ENCODE data around the gene NR1D1.

The NR1D1 gene

DNA sequence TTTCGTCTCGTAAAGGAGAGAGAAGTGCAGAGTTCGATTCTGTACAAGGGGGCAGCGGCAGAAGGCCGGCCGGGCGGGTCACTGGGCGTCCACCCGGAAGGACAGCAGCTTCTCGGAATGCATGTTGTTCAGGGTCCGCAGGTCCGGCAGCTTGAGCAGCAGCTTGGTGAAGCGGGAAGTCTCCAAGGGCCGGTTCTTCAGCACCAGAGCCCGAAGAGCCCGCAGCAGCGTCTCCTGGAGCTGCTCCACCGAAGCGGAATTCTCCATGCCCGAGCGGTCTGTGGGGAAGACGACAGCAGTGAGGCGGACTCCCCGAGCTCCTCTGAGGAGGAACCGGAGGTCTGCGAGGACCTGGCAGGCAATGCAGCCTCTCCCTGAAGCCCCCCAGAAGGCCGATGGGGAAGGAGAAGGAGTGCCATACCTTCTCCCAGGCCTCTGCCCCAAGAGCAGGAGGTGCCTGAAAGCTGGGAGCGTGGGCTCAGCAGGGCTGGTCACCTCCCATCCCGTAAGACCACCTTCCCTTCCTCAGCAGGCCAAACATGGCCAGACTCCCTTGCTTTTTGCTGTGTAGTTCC is 7.3 kb downstream of the NR1D1 start:
- H4K20me1 ChIP-seq (ENCODE audit: control insufficient read depth, insufficient read depth, low read depth, low read length): no peaks in the 10 kb centered on the region
- H3F3A ChIP-seq (ENCODE audit: control insufficient read depth, insufficient read depth): no peaks in the 10 kb centered on the region
- H3K27me3 ChIP-seq (ENCODE audit: control insufficient read depth, low read length): no peaks in the 10 kb centered on the region
- H3K36me3 ChIP-seq (ENCODE audit: control insufficient read depth, low read length): peaks cover 23% of the 10 kb centered on the region
- no peaks in the 10 kb centered on the region for H3K9me3 ChIP-seq (ENCODE audit: control insufficient read depth, insufficient read depth, low read length)
- H3K4me3 ChIP-seq (ENCODE audit: low read length): no peak overlapping the region
- H3K9me2 ChIP-seq (replicated peaks; ENCODE audit: control insufficient read depth, low read length): no peaks in the 10 kb centered on the region
- H3K79me2 ChIP-seq (ENCODE audit: control insufficient read depth, low read length): no peaks in the 10 kb centered on the region
- H3K27ac ChIP-seq (ENCODE audit: low read depth, low read length): no peak overlapping the region
- H3K4me1 ChIP-seq (ENCODE audit: control insufficient read depth, low read length): peaks cover 29% of the 10 kb centered on the region
- TF ChIP-seq, protein P1, sequence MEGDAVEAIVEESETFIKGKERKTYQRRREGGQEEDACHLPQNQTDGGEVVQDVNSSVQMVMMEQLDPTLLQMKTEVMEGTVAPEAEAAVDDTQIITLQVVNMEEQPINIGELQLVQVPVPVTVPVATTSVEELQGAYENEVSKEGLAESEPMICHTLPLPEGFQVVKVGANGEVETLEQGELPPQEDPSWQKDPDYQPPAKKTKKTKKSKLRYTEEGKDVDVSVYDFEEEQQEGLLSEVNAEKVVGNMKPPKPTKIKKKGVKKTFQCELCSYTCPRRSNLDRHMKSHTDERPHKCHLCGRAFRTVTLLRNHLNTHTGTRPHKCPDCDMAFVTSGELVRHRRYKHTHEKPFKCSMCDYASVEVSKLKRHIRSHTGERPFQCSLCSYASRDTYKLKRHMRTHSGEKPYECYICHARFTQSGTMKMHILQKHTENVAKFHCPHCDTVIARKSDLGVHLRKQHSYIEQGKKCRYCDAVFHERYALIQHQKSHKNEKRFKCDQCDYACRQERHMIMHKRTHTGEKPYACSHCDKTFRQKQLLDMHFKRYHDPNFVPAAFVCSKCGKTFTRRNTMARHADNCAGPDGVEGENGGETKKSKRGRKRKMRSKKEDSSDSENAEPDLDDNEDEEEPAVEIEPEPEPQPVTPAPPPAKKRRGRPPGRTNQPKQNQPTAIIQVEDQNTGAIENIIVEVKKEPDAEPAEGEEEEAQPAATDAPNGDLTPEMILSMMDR (IDR thresholded peaks at IDR 0.05; ENCODE audit: low read depth, low read length, poor library complexity, severe bottlenecking): no peak
- no peak for TF ChIP-seq EZH2phosphoT487 (IDR thresholded peaks at IDR 0.05; ENCODE audit: borderline replicate concordance, low read length)
- H3K4me2 ChIP-seq (ENCODE audit: low read length): no peak overlapping the region

DNA sequence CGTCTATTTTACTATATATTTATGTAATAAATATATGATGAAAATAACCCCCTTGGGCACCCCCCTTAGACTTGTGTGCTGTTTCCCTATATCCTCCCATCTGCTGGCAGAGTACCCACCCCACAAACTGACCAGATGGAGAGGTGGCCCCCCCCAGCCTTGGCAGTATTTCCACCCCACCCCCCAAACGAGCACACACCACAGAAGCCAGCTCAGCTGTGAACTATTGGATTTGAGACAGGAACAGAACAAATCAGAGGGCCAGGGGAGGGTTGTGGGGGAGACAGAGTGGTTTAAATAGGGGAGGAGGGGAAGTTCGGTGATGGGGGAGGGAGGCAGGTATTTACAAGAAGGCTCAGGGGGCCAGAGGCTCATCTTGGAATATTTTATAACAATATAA is 7.8 kb downstream of the NR1D1 start:
- H3K27ac ChIP-seq (ENCODE audit: low read depth, low read length): no peak overlapping the region

DNA sequence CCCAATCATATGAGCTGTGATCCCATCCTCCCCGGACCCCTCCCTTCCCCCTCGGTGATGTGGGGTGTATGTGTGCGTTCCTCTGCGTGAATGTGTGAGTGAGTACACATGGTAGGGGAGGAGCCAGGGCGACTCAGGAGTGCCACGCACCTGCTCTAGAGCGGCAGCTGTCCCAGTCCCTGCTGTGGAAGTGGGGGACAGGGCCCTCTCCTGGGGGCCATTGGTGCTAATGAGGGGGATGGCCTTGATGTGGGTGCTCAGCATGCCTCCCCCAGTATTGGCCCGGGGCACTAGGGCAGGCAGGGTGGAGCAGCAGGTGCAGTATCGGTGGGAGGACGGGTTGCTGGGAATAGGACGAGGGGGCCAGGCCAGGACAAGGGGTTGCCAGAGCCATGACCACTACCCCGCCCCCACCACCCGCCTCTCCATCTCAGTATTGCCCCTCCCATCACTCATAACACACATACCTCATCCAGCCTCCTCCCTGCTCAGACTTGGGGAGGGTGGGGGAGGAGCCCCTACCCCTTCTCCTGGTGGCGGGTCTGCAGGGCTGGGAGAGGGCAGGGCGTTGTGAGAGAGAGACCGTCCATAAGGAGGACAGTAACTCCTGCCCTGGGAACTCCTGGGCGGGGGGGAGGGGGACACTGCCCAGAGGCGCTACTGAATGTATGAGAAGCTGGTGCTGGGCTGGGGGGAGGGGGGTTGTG is 8.5 kb downstream of the NR1D1 start:
- Histone ChIP-seq H3K4me1 (ENCODE audit: control insufficient read depth, low read length) (peaks cover 17% of the 10 kb centered on the region), H3K9me3 (ENCODE audit: control insufficient read depth, insufficient read depth, low read length) (no peaks in the 10 kb centered on the region), H3F3A (ENCODE audit: control insufficient read depth, insufficient read depth) (no peaks in the 10 kb centered on the region), H3K9me2 (replicated peaks; ENCODE audit: control insufficient read depth, low read length) (no peaks in the 10 kb centered on the region), H3K36me3 (ENCODE audit: control insufficient read depth, low read length) (peaks cover 18% of the 10 kb centered on the region), H3K27ac (ENCODE audit: low read depth, low read length) (no peak overlapping the region), H3K4me3 (ENCODE audit: low read length) (no peak overlapping the region), H3K79me2 (ENCODE audit: control insufficient read depth, low read length) (no peaks in the 10 kb centered on the region), H3K4me2 (ENCODE audit: low read length) (no peak overlapping the region), H4K20me1 (ENCODE audit: control insufficient read depth, insufficient read depth, low read depth, low read length) (no peaks in the 10 kb centered on the region), H3K27me3 (ENCODE audit: control insufficient read depth, low read length) (no peaks in the 10 kb centered on the region)
- TF ChIP-seq EZH2phosphoT487 (IDR thresholded peaks at IDR 0.05; ENCODE audit: borderline replicate concordance, low read length): no peak
- TF ChIP-seq, protein P1 (IDR thresholded peaks at IDR 0.05; ENCODE audit: low read depth, low read length, poor library complexity, severe bottlenecking): no peak

More for the DNA sequence above, 7.8 kb downstream of the NR1D1 start:
- H3K36me3 ChIP-seq (ENCODE audit: control insufficient read depth, low read length): peaks cover 23% of the 10 kb centered on the region
- H3K27me3 ChIP-seq (ENCODE audit: control insufficient read depth, low read length): no peaks in the 10 kb centered on the region
- no peaks in the 10 kb centered on the region for H3F3A ChIP-seq (ENCODE audit: control insufficient read depth, insufficient read depth)
- H3K79me2 ChIP-seq (ENCODE audit: control insufficient read depth, low read length): no peaks in the 10 kb centered on the region
- H3K4me2 ChIP-seq (ENCODE audit: low read length): no peak overlapping the region
- H3K9me3 ChIP-seq (ENCODE audit: control insufficient read depth, insufficient read depth, low read length): no peaks in the 10 kb centered on the region
- peaks cover 24% of the 10 kb centered on the region for H3K4me1 ChIP-seq (ENCODE audit: control insufficient read depth, low read length)
- no peaks in the 10 kb centered on the region for H4K20me1 ChIP-seq (ENCODE audit: control insufficient read depth, insufficient read depth, low read depth, low read length)
- no peaks in the 10 kb centered on the region for H3K9me2 ChIP-seq (replicated peaks; ENCODE audit: control insufficient read depth, low read length)
- no peak overlapping the region for H3K4me3 ChIP-seq (ENCODE audit: low read length)
- no peak for TF ChIP-seq EZH2phosphoT487 (IDR thresholded peaks at IDR 0.05; ENCODE audit: borderline replicate concordance, low read length)
- TF ChIP-seq, protein P1 (IDR thresholded peaks at IDR 0.05; ENCODE audit: low read depth, low read length, poor library complexity, severe bottlenecking): no peak

Data from DOHH2 (cell line).